DND-41 (cell line): Measurements from ENCODE around the gene TTBK1.

Experiments
- CTCF ChIP-seq: IDR thresholded peaks from 2 replicates; pipeline ENCODE4 v1.5.1; 2012; ENCODE audit warnings: borderline replicate concordance, low read length, moderate library complexity, mild to moderate bottlenecking; ENCODE audit not compliant: poor library complexity, severe bottlenecking; ENCODE audit errors: extremely low read depth
- EZH2 ChIP-seq: IDR thresholded peaks from 3 replicates; pipeline ENCODE4 v1.6.1; 2012; ENCODE audit warnings: borderline replicate concordance, low read depth, mild to moderate bottlenecking, moderate library complexity, low read length, inconsistent platforms; ENCODE audit not compliant: severe bottlenecking

GRCh38 chr6:43308101-43308989 lies 65.1 kb downstream of the TTBK1 start, which contains the start of gene CRIP3:
- no peak for TF ChIP-seq CTCF
- TF ChIP-seq EZH2: no peak
